NCI-H2081 (cell line): ENCODE results near the gene FBN2.
"Not testable (repeated sequence)": the region's sequence is repeated elsewhere in the genome, so short reads cannot be mapped to it uniquely, and the experiment has no call there.

Source experiments
- DNase-seq, 2 experiments: peaks; one replicate each; lab custom pipeline; 2025; lab: John Stamatoyannopoulos, UW

FBN2 gene

GRCh38 chr5:128478386-128479368, 59.4 kb downstream of the FBN2 start:
- DNase-seq = no peak

- DNase-seq = no peak
Measured at GRCh38 chr5:128477944-128478343, 60.1 kb downstream of the FBN2 start.

- DNase-seq = no peak
Measured at GRCh38 chr5:128475693-128476092, 62.4 kb downstream of the FBN2 start.

GRCh38 chr5:128472919-128473318, 65.1 kb downstream of the FBN2 start:
- DNase-seq = no peak

GRCh38 chr5:128472036-128472435, 66.0 kb downstream of the FBN2 start:
- no peak for DNase-seq

GRCh38 chr5:128470663-128471062, 67.4 kb downstream of the FBN2 start:
- no peak for DNase-seq

- no peak for DNase-seq
Measured at GRCh38 chr5:128469912-128470311, 68.1 kb downstream of the FBN2 start.

- DNase-seq = no peak
Measured at GRCh38 chr5:128466980-128467379, 71.1 kb downstream of the FBN2 start.

- DNase-seq = no peak
Measured at GRCh38 chr5:128466554-128466953, 71.5 kb downstream of the FBN2 start.

GRCh38 chr5:128464596-128464995, 73.4 kb downstream of the FBN2 start:
- no peak for DNase-seq

GRCh38 chr5:128462330-128462729, 75.7 kb downstream of the FBN2 start:
- DNase-seq = no peak

- DNase-seq = not testable (repeated sequence)
Measured at GRCh38 chr5:128457147-128457915, 80.7 kb downstream of the FBN2 start.

GRCh38 chr5:128455841-128456361, 82.1 kb downstream of the FBN2 start:
- DNase-seq = no peak

- DNase-seq = no peak
Measured at GRCh38 chr5:128453121-128453520, 84.9 kb downstream of the FBN2 start.

- not testable (repeated sequence) for DNase-seq
Measured at GRCh38 chr5:128447224-128447623, 90.8 kb downstream of the FBN2 start.

GRCh38 chr5:128441941-128442350, 96.1 kb downstream of the FBN2 start:
- no peak for DNase-seq

- no peak for DNase-seq
Measured at GRCh38 chr5:128441165-128441564, 96.9 kb downstream of the FBN2 start.

- no peak for DNase-seq
Measured at GRCh38 chr5:128436749-128437188, 101.3 kb downstream of the FBN2 start.

- no peak for DNase-seq
Measured at GRCh38 chr5:128435861-128436260, 102.2 kb downstream of the FBN2 start.

- DNase-seq = no peak
Measured at GRCh38 chr5:128434993-128435392, 103.1 kb downstream of the FBN2 start.

- no peak for DNase-seq
Measured at GRCh38 chr5:128432913-128433440, 105.1 kb downstream of the FBN2 start.

GRCh38 chr5:128427921-128428320, 110.1 kb downstream of the FBN2 start:
- no peak for DNase-seq
